ENCODE results near the gene EHF.

The EHF gene

DNA sequence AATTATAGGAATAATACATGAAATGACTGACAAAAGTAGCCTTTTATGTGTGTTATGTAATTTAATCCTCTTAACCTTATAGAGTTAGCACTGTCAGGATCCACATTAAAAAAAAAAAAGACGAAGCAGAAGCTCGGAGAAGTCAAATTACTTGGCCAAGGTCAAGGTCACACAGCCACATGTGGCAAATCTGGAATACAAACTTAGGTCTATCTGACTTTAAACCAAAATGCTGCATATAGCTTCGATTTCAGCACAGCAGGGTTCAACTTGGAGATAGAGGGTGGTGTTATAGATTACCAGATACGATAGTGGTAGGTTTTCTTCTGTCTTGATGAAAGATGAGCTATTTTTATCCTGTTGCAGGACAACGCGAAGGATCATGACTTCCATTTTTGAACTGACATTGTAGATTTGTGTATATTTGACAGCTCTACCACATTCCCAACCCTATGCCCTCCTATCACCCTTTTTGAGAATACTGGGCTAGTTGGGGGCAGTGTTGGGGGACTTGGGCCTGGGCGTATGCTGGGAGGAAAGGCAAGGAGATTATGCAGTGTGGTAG, 11.6 kb upstream of the EHF start:
- no peak overlapping the region for H3K27ac ChIP-seq
- TF ChIP-seq, protein P1, sequence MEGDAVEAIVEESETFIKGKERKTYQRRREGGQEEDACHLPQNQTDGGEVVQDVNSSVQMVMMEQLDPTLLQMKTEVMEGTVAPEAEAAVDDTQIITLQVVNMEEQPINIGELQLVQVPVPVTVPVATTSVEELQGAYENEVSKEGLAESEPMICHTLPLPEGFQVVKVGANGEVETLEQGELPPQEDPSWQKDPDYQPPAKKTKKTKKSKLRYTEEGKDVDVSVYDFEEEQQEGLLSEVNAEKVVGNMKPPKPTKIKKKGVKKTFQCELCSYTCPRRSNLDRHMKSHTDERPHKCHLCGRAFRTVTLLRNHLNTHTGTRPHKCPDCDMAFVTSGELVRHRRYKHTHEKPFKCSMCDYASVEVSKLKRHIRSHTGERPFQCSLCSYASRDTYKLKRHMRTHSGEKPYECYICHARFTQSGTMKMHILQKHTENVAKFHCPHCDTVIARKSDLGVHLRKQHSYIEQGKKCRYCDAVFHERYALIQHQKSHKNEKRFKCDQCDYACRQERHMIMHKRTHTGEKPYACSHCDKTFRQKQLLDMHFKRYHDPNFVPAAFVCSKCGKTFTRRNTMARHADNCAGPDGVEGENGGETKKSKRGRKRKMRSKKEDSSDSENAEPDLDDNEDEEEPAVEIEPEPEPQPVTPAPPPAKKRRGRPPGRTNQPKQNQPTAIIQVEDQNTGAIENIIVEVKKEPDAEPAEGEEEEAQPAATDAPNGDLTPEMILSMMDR (IDR thresholded peaks at IDR 0.05): no peak
- TF ChIP-seq ZFX (IDR thresholded peaks at IDR 0.05; ENCODE audit: borderline replicate concordance): no peak

DNA sequence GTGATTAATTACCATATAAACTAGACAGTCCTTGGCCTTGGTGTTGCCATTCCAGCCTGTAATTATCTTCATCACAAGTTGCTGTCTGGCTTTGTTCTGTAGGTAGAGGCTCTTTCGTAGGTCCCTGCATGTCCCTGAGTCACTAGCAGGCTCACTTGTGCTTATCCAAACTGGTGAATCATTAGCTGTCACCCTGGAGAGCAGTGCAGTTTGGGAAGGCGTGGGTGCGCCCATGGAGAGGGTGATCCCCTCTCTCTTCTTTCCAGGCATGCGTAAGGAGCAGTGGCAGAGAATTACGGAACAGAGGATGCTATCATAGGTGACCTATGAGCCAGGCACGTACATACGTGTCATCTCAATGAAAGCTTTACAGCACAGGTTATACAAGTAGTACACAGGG, 11.0 kb upstream of the EHF start:
- H3K27ac ChIP-seq: no peak overlapping the region
- no peak for TF ChIP-seq ZFX (IDR thresholded peaks at IDR 0.05; ENCODE audit: borderline replicate concordance)
- TF ChIP-seq, protein P1 (IDR thresholded peaks at IDR 0.05): no peak

DNA sequence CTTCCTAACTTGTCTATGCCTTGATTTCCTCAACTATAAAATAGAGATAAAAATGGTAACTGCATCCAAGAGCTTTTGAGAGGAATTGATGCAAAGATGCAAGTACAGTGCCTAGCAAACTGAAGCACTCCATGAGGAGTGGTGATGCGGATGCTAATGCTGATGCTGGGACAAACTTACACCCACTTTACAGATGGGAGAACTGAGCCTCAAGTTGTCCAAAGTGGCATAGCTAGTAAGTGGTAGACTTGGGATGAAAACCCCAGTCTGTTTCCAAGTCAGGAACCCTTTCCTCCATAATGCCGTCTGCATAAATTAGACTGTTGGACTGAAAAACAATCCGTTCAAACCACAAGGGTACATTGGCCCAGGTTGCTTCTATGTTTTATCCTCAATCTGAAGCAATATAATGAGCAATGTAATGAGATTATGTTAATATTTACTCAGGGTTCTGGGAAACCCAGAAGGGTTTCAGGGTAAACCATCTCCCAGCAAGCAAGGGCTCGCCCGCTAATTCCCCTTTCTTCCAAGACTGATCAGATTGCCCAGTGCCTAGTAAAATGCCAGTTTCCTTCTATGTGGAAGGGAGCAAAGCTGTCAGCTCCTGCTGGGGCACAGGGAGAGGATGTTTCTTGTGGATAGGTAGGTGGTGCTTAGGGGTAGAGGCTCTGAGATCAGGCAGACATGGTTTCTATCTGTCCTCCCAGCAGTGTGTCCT, 10.4 kb upstream of the EHF start:
- TF ChIP-seq, protein P1 (IDR thresholded peaks at IDR 0.05): no peak
- no peak for TF ChIP-seq ZFX (IDR thresholded peaks at IDR 0.05; ENCODE audit: borderline replicate concordance)
- no peak overlapping the region for H3K27ac ChIP-seq

DNA sequence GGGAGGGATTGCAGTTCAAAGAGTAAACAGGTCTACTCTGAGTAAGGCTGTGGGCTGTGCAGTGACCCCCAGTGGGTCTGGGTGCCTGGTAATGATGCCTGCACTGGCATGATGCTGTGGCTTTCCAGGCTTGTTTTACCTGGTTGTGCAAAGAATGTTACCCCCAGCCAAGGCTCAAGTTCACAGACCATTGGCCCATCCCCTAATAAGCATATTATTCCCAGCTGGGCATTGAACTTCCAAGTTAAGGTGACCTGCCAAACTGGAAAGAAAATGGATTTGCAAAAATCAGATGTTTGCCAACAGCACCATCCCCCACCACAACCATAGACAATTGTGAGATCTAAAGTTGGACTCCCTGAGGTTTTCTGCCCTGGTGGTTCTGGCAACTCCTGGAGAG, 7.9 kb upstream of the EHF start:
- no peak overlapping the region for H3K27ac ChIP-seq
- no peak for TF ChIP-seq ZFX (IDR thresholded peaks at IDR 0.05; ENCODE audit: borderline replicate concordance)
- TF ChIP-seq, protein P1 (IDR thresholded peaks at IDR 0.05): no peak

DNA sequence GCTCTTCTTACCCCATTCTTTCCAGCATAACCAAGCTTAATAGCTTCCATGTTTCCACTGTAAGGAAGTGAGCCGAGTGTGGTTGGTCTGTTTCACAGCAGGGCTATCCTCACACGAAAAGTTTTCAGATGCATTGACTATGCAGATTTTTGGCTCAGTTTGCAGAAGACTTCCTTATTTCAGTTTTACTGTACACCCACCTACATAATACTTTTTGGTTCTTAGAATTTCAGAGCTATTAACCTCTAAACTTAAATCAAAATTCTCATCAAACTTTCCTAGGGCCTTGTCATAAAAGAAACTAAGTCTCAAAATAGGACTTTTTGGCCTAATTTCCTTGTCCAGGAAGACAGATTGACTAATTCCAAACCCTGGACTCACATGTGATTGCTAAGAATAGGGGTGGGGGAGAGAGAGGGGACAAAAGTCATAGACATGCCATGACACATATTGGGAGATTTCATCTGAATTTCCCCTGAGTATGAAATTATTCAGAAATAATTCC, 7.3 kb upstream of the EHF start:
- no peak for TF ChIP-seq ZFX (IDR thresholded peaks at IDR 0.05; ENCODE audit: borderline replicate concordance)
- TF ChIP-seq, protein P1 (IDR thresholded peaks at IDR 0.05): no peak
- no peak overlapping the region for H3K27ac ChIP-seq

DNA sequence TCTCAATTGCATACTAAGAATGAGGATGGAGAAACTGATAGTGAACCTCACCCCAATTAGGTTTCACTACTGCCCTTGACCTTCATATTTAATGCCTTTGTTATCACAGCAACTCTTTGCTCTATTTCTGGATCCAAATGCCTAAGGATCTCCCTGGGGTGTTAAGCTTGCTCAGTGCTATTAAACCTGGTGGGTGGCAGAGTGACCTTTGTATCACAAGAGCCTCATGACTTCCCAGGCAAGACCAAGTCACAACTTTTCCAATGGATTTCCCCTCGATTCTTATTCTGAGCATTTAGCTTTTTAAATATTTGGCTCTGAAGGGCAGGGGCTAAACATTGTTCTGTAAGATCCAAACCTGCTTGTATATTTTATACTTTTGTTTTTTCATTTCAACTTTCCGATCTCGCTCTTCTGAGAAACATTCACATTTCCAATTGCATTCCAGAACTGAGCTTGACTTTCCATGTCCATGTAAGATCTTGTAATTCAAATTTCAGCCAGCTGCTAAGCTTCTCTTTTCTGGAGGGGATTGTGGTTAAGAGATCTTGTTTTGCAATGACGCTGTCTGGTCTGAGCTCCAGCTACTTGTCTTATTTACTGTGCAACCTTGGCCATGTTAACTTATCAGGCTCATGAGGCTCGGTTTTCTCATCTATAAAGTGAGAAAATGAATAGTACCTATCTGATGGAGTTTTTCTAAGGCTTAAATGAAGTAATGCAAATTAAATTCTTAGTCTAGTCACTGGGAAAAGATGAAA, 6.4 kb upstream of the EHF start:
- no peak overlapping the region for H3K27ac ChIP-seq
- TF ChIP-seq, protein P1 (IDR thresholded peaks at IDR 0.05): no peak
- no peak for TF ChIP-seq ZFX (IDR thresholded peaks at IDR 0.05; ENCODE audit: borderline replicate concordance)

All from 22Rv1 (cell line).